Ishikawa (cell line): ENCODE data around the gene ACKR2.

Source experiments
- FOXM1 ChIP-seq: IDR thresholded peaks from 2 replicates; pipeline ENCODE4 v1.6.1; 2012; ENCODE audit warnings: low read depth, borderline replicate concordance
- MAX ChIP-seq: IDR thresholded peaks from 2 replicates; pipeline ENCODE4 v1.6.1; 2012
- NFIC ChIP-seq: IDR thresholded peaks from 2 replicates; pipeline ENCODE4 v1.6.1; 2012
- TEAD4 ChIP-seq: IDR thresholded peaks from 2 replicates; pipeline ENCODE4 v1.6.1; 2012
- USF1 ChIP-seq: IDR thresholded peaks from 2 replicates; pipeline ENCODE4 v1.6.1; 2012
- TF ChIP-seq, protein P1 (sequence below): IDR thresholded peaks from 2 replicates; pipeline ENCODE4 v1.6.1; 2012; ENCODE audit warnings: low read depth, mild to moderate bottlenecking

DNA sequence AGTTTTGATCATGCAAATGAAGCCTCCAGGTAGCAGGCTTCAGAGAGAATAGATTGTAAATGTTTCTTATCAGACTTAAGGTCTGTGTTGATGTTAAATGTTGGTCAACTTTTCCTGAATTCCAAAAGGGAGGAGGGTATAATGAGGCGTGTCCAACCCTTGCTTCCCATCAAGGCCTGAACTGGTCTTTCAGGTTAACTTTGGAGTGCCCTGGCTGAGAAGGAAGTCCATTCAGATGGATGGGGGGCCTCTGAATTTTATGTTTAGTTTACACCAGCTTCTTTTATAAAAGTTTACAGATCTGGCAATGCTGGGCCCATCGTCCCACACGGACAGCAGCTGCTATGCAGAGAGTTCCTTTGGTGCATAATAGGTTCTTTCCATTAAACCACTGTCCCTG, 45.1 kb upstream of the ACKR2 start:
- TF ChIP-seq, protein P1, sequence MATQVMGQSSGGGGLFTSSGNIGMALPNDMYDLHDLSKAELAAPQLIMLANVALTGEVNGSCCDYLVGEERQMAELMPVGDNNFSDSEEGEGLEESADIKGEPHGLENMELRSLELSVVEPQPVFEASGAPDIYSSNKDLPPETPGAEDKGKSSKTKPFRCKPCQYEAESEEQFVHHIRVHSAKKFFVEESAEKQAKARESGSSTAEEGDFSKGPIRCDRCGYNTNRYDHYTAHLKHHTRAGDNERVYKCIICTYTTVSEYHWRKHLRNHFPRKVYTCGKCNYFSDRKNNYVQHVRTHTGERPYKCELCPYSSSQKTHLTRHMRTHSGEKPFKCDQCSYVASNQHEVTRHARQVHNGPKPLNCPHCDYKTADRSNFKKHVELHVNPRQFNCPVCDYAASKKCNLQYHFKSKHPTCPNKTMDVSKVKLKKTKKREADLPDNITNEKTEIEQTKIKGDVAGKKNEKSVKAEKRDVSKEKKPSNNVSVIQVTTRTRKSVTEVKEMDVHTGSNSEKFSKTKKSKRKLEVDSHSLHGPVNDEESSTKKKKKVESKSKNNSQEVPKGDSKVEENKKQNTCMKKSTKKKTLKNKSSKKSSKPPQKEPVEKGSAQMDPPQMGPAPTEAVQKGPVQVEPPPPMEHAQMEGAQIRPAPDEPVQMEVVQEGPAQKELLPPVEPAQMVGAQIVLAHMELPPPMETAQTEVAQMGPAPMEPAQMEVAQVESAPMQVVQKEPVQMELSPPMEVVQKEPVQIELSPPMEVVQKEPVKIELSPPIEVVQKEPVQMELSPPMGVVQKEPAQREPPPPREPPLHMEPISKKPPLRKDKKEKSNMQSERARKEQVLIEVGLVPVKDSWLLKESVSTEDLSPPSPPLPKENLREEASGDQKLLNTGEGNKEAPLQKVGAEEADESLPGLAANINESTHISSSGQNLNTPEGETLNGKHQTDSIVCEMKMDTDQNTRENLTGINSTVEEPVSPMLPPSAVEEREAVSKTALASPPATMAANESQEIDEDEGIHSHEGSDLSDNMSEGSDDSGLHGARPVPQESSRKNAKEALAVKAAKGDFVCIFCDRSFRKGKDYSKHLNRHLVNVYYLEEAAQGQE: no peak
- no peak for TF ChIP-seq MAX
- no peak for TF ChIP-seq USF1
- TF ChIP-seq TEAD4: no peak
- no peak for TF ChIP-seq FOXM1
- no peak for TF ChIP-seq NFIC
